Fibroblast of peridontal ligament (primary cell): ENCODE measurements around the gene TBC1D14.

Experiments used
- DNase-seq: peaks from one replicate; pipeline ENCODE4 v3.0.0-alpha.2; 2010; ENCODE audit errors: extremely low read depth

Gene TBC1D14

DNA sequence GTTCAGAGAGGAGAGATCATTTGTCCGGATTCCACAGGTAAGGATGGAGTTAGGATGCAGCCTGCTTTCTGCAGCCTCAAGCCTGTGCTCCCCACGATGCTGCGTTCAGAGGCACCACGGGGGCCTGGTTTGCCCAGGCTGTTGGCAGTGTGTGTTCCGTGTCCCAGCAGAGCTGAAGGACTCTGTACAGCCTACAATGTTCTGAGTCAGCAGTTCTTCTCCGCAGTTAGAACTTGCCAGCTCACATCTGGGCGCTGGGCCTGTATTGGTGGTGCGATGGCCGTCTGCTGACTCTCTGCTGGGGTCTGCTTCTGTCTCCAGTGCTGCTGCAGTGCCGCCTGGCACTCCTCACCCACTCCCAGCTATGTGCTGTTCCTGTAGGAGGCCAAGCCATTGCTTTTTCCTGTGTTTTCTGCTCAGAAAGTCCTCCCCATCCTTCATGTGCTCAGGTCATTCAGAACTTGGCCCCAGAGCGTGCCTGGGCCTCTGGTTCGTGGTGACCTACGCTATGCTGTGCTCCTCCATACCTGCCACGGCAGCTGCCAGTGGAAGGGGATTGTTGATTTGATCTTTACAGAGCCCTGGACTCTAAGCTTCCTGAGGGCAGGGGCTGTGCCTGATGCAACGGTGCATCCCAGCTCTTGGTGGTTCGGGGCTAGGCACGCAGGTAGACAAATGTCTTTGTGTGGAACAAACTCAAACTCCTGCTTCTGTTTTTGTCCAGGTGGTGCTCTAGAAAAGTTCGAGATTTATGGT, 91.0 kb downstream of the TBC1D14 start:
- DNase-seq = no peak

DNA sequence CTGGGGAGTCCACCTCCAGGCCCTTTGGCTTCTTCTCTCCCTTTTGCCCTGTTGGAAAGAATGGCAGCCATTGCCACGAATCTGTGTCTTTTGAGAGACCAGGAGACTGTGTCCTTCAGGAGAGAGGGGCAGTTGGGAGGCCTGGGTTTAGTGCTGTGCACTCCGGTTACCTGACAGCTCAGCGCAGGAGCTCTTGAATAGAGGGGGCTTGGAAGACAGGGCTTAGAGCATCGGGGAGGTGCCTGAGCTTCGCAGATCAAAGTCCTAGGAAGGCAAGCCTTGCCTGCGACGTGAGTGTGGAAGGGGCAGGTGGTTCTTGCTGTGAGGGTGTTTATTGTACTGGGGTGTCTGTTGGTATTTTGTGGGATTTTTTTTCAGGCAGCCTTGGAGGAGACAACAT, 91.6 kb downstream of the TBC1D14 start:
- no peak for DNase-seq

DNA sequence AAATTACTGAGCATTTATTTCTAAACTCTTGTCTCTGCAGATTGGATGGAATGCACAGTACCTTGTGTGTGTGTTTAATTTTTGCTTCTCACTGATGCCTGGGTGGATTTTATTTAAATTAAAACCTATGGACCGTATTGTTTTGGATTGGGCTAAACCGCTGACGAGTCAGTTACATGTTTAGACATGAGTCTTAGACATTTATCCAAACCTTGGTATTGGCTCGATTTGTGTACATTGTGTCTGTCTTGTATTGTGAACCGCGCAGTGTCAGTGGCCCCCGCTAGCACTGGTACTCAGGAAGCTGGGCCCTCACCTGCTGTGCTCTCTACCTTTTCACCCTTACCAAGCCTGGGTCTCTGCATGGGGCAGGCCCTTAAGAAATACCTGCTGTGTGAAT, 92.7 kb downstream of the TBC1D14 start:
- DNase-seq = no peak

DNA sequence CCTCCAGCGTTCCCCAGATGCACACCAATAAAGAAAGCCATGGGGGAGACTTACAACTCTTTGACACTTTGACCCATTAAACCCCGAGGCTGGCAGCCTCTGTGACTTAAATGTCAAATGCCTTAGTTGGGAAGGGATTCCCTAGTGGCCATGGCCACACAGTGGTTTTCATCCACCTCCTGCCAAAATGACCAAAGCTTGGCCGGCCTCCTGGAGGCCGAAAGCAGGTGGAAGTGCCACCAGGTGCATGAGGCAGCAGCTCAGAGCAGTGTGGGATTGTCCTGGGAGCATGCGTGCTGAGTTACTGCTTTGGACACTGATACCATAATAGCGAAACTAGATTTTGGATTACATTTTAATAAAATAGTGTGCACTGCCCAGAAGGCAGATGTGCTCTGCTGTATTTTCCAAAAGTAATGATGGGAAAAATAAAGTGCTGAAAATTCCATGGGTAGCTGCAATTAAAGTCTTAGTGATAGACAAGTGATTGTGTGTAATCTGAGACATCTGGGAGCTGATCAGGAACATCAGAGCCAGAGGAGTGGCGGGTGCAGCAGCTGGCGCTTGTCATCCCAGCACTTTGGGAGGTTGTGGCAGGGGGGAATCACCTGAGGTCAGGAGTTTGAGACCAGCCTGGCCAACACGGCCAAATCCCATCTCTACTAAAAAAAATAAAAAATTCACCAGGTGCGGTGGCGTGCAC, 93.7 kb downstream of the TBC1D14 start:
- no peak for DNase-seq

DNA sequence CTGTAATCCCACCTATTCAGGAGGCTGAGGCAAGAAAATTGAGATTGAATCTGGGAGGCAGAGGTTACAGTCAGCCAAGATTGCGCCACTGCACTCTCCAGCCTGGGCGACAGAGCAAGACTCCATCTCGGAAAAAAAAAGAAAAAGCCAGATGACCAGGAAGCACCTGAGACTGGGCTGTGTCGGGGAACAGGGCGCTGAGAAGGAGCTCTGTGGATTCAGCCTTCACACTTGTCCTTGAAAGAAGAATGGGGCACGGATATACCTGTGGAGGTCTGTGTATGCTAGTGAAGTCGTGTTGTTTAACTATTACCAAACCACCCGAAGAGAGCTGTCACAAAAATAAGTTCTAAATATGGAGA, 94.2 kb downstream of the TBC1D14 start:
- DNase-seq = peak; percentile 11

DNA sequence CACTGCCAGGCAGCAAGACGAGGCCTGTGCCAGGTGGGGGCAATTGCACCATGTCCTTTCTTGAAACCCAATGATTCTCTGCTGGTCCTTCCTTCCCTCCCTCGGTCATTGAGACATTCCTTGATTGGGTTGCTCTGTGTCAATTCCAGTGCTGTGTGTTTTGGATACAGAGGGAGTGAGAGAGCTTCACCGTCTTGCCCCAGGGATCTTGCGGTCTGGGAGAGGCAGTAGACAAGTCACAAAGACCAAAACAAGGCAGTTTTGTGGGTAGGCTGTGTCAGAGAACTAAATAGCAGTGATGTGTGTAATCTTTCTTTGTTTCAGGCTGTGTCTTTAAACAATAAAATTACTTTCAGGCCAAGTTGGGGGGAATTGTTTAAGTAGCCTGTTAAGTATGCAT, 94.7 kb downstream of the TBC1D14 start:
- DNase-seq = peak; percentile 96

DNA sequence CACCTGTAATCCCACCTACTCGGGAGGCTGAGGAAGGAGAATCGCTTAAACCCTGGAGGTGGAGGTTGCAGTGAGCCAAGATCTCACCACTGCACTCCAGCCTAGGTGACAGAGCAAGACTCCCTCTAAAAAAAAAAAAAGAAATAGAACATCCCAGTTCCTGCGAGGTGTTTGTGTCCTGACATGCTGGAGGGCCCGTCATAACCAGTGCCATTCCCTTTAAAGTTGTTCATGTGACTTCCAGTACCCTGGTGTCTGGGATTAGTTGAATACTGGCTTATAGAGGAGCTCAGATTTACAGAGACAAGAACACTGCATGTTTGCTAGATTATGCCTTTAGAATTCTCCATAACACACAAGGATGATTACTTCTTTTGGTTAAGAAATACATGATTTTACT, 95.9 kb downstream of the TBC1D14 start:
- no peak for DNase-seq

DNA sequence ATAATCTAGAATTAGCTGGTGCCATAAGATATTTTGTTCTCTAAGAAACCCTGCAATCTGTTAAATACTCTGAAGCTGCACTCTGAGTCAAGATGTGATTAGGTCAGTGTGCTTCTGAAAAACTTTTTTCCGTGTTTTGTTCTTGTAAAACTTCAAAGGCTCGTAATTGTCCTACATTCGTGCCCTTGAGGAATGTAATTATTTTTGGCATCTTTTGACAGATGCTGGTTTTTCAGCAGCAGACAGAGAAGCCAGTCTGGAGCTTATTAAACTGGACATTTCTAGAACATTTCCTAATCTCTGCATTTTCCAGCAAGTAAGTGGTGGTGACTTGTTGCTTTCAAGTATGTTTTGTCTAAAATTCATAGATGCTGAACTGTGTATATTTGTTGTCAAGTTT, 96.8 kb downstream of the TBC1D14 start:
- no peak for DNase-seq

DNA sequence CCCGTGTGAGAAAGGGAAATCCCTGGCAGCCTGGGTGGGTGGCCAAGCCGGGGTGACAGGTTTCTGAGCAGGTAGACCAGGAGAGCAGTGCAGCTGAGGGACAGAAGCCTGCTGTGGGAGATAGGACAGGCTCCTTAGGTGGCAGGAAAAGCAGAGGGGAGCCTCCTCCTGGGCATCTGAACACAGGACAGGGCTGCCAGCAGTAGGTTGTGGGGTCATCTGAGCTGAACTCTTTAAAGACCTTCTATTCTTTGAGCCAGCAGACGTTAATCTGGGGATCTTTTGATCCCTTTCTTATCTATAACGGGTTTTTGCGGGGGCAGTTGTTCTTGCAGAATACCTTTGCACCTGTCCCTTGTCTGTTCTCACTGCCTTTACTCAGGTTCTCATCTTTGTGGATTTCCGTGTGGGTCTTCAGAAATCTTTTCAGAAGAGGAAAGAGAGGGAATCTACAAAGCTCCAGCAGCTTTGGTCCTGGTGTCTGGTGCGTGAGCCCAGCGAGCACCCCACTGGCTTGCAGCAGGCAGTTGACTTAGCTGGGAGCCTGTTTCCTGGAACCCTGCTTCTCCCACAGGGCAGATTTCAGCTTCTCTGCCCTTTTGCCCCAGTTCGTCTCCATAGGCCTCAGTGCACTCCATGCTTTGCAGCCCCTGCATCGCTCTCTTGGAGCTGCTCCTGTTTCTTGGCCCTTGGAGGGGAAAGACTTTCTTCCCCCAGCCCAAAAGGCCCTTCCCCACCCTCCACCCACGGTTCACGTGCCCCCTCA, 97.7 kb downstream of the TBC1D14 start:
- DNase-seq = no peak

DNA sequence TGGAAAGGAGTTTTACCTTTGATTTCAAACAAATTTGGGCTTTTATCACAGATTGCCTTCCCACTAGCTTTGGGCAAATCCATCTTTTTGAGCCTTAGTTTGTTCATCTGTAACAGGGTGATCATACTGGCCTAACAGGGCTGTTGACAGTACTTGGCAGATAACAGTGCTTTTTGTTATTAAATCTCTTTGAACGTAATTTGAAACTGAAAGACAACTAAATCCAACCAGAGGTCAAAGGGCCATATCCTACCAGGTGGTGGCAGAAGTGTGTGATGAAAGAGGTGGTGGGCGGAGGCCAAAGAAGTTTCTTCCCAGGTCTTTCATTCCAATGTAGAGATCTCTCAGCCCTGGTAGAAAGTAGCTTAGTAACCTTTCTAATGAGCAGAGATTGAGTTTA, 98.3 kb downstream of the TBC1D14 start:
- DNase-seq = no peak

DNA sequence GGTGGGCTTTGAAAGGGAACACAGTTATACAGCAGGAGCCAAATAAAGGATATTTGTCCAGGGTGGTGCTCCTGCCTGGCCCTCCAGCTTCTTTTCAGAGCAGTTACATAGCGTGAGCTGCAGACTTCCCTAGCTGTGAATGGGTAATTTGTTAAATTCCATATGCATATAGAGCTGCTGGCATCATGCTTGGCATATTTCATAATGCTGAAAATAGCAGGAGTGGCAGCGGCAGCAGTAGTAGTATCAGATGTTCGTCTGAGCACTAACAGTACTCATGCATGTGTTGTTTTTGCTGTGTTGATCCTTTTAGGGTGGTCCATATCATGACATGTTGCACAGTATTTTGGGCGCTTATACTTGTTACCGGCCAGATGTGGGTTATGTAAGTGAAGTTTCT, 99.9 kb downstream of the TBC1D14 start:
- DNase-seq = no peak

DNA sequence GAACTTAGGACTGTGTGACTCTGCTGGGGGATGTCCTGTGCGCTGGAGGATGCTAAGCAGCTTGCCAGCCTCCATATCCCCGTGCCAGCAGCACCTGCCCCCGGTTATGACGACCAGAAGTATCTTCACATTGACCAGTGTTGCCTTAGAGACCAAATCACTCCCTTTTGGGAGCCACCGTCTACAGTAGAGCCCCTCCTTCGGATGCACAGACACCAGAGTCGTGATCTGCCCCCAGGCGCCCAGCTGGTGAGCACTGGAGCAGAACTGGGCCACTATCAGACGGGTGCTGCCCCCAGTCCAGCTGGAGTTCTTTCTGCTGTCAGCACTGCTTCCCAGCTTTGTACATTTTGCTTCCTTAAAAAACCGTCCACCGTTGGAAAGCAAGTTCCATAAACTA, 103.5 kb downstream of the TBC1D14 start:
- DNase-seq = no peak

DNA sequence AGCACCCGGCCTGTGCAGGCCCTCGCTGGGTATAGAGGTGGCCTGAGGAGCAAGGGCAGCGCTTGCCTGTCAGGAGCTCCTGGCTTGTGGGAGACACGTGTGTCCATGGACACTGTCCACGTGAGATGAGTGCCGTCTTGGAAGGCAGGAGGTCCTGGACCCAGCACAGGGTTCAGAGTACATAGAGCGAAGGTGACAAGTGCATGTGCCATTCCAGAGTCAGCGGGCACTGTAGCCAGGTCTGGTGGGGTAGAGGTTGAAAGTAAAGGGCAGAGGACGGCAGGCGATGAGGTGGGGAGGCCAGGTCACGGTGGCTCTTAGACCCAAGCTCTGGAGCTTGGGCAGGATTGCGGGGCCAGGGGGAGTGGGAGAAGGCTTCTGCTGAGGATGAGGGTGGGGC, 105.2 kb downstream of the TBC1D14 start:
- DNase-seq = no peak

DNA sequence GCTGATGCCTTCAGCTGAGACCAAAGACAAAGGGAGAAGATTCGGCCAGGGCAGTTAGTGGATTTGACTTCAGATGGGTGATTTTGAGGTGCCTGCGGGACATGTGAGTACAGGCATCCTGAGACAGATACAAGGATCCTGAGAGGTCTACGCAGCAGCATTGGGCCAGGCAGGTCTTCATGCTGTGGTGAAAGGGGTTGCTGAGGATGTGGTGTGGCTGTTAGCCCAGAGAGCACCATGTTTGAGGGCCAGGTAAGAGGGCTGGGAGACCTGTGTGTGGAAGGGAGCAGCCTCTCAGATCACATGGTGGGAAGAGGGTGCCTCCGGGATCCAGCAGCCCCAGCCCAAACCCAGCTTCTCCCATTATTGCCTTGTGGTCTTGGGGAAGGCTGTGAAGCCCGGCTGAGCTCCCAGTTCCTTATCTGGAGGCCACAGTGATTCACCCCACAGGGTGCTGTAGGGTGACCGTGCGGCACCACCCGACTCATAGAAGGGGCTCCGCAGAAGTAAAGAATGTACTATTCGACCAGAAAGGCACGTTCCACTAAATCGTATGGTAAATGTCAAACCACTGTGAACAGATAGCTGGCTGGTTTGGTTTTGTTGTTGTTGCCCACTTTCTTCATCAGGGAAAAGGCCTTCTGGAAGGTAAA, 105.9 kb downstream of the TBC1D14 start:
- no peak for DNase-seq

DNA sequence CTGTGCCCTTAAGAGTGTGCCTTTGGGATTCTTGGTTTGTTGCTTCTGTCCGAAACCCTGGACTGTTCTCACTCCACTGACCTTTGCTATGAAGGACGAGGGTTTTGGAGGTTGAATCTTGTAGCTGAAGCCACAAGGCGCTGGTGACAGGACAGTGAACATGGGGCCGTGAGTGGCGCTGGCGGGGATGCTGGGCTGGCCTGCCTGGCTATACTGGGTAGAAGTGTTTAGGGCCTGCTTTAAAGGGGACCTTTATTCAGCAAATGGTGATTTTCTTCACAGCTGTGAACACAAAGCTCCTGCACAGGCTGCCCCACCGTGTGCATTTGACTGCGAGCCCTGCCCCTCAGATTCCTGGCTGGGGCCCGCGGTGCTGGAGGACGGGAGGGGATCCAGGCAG, 106.5 kb downstream of the TBC1D14 start:
- DNase-seq = no peak

DNA sequence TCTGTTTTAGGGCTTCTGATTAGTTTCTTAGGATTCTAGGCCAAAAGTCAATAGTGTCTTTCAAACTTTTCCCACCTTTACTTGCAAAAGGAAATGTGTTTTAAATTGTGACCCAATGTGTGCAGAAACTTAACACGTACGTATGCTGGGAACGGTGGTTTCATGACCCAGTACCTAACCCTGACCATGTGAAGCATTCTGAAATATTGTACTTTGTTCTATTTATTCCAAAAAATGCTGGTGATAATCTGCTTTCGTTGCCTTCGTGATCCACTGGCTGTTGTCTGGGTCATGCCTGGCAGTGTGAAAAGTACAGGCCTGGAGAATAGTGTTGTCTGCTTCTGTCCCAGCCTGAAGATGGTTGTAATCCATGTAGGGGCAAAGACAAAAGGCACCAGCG, 106.9 kb downstream of the TBC1D14 start:
- no peak for DNase-seq

DNA sequence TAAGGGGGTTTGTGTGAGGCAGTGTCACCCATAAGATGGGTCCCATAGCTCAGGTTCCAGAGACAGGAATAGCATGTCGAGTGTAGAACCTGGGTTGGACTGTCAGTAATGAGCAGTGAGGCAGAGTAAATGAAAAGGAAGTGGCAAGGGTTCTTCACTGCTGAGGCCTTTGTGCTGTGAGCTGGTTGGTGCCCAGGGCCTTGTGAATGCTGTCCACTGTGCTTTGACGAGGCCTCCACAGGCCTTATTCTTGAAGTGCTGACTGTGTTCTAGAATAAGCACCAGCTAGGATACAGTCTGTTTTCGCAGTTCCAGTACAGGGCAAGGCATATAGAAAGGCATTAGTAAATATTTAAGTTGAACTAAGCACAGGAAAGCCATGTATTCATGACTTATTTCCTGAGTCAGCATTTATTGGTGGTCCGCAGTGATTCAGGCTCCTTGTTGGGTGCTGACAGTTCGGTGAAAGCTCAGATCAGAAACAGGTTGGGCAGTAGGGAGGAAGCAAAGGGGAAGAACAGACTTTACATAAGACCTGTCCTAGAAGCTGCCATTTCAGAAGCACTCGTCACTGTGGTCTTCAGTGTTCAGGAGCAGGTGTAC, 107.9 kb downstream of the TBC1D14 start:
- no peak for DNase-seq

DNA sequence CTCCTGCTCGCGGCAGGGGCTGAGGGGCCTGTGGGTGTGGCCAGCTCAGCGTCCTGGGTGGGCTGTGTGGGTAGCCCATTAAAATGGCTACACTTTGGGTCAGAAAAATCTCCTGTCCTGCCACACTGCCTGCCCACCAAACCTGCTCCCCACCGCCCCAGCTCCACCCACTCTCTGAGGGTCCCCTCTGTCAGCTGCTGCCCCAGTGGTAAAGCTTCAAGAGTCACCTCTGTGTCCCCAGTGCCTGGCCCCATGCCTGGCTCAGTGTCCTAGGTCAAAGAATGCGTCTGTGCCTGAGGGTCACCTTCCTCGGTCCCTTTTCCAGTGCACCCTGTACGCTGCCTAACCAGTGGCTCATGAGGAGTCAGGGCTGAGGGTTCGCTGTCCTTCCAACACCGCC, 108.7 kb downstream of the TBC1D14 start:
- DNase-seq = no peak

DNA sequence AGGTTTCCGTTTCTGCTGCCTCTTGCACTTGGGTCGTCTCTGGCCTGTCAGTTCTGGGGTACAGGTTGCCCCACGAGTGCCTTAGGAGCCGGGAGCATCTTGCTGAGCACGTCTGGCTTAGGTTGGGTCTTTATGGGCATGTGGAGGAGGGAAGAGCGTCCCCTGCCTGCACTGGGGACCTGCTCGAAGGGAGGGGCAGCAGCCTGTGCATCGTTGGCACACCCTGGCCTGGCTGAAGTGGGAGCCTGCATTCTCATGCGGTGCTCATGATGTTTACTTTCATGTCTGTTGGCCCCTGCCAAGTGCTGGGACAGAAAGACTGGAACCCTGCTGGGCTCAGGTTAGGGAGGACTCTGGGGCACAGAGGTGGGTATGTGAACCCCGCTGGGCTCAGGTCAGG, 109.7 kb downstream of the TBC1D14 start:
- DNase-seq = no peak

DNA sequence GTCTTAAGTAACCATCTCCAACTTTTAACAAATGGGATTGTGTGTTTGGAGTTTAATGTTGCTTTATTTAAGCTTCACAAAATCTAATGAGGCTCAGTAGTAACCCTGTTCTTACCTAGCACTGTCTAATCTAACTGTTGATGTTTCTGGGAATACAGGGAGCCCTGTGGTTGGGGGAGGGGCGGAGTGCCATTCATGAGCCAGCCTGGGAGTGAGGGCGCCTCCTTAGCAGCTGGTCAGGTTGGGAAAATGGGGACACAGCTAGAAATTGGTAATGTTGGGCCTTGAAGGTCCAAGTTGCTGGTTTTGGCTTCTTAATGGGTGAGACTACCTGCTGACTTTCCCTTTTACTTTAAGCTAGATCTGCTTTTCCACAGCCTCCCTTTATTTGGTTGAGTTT, 110.7 kb downstream of the TBC1D14 start:
- DNase-seq = no peak

DNA sequence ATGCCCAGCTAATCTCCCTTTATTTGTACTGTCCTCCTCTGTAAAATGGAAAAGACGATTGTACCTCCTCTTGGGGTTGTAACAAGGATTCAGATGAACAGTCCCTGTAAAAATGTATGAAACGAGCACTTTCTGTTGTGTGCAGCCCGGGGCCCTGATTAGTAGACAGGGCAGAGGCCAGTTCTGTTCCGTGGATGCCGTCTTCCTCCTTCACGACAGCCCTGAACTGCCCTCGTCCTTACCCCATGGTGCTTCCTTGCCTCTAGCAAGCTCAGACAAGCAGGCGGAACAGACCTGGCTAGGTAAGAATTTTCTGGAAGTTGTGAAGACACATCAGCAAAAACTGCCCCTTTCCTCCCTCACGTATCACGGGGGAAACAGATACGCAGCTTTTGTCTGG, 111.2 kb downstream of the TBC1D14 start:
- DNase-seq = no peak

DNA sequence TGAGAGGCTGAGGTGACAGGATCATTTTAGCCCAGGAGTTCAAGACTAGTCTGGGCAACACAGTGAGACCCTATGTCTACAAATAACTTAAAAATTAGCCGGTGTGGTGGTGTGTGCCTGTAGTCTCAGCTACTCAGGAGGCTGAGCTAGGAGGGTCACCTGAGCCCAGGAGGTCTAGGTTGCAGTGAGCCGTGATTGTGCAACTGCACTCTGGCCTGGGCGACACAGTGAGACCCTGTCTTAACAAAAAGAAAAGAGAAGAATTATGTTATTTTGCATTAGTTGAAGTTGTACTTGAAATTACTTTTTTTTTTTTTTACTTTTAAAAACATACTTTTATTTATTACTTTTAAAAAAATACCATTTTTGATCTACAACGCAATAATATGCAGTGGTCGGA, 111.7 kb downstream of the TBC1D14 start:
- DNase-seq = no peak
